ENCODE data around the gene MKS1. TPM values are rescaled to one million over a fixed set of nuclear protein-coding genes. Genes with fewer than 3 reads are reported as not detected.

MKS1 gene
- total RNA-seq, 1 experiment from 2014 or later: 29.8 TPM

DNA sequence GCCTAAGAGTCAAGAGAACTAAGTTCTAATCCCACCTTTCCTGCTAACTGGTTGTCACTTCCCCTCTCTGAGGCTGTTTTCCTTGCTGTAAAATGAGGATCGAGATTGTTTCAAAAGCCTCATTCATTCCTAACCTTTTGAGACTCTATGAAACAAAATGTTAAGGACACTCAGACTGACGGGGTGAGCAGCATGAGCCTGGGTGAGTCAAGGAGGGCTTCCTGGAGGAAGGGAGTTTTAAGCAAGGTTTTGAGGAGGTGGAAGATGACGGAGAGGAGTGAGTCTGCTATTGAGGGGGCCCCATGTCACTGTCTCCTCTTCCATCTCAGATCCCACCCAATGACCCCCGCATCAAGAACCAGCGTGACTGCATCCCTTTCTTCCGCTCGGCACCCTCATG lies 22.4 kb downstream of the MKS1 start:
- no peak for TF ChIP-seq TCF7L2 (IDR thresholded peaks at IDR 0.05; ENCODE audit: borderline replicate concordance, extremely low read depth, insufficient read depth, insufficient read length)
- TF ChIP-seq FOSL1 (IDR thresholded peaks at IDR 0.05; ENCODE audit: low read depth): no peak
- TF ChIP-seq EZH2 (IDR thresholded peaks at IDR 0.05): no peak
- TF ChIP-seq ELF1 (IDR thresholded peaks at IDR 0.05; ENCODE audit: borderline replicate concordance, low read depth): no peak
- no peak for TF ChIP-seq EGR1 (IDR thresholded peaks at IDR 0.05; ENCODE audit: low read depth)
- no peak for TF ChIP-seq JUND (IDR thresholded peaks at IDR 0.05)
- no peak for TF ChIP-seq ZFX (IDR thresholded peaks at IDR 0.05)
- TF ChIP-seq RAD21 (IDR thresholded peaks at IDR 0.05; ENCODE audit: low read depth): no peak
- no peak for TF ChIP-seq ZBTB33 (IDR thresholded peaks at IDR 0.05; ENCODE audit: extremely low read depth, insufficient replicate concordance, low read length)
- BruUV-seq (replicated peaks): no TSS peak
- ATAC-seq: no peak

More for the DNA sequence above, 22.4 kb downstream of the MKS1 start:
- POLR2A ChIA-PET: no interaction called here
- Histone ChIP-seq H3K4me1 (ENCODE audit: control insufficient read depth in 1 of 2, insufficient read depth in 2 of 2, low read length in 2 of 2) (peaks cover 0 to 3% of the 10 kb centered on the region in 2 experiments; a peak in 1 of 4 replicates), H3K27ac (ENCODE audit: low read depth, low read length) (no peak overlapping the region), H4K20me1 (ENCODE audit: insufficient read depth) (no peaks in the 10 kb centered on the region), H3K4me2 (ENCODE audit: low read length) (no peak overlapping the region), H2AFZ (ENCODE audit: low read depth, low read length, poor library complexity, severe bottlenecking) (no peak overlapping the region), H3K27me3 (ENCODE audit: insufficient read depth, low read length) (no peaks in the 10 kb centered on the region; the same call in 1 of the 2 replicates), H3K79me2 (ENCODE audit: insufficient read depth, low read length) (no peaks in the 10 kb centered on the region), H3K9ac (ENCODE audit: low read length) (no peak overlapping the region), H3K36me3 (ENCODE audit: control insufficient read depth in 1 of 2, insufficient read depth in 2 of 2, low read length in 2 of 2) (no peaks in the 10 kb centered on the region), H3K9me3 (ENCODE audit: control insufficient read depth in 1 of 2, insufficient read depth in 1 of 2, low read depth in 1 of 2, low read length in 2 of 2) (no peaks in the 10 kb centered on the region), H3K9me2 (ENCODE audit: insufficient read depth) (no peaks in the 10 kb centered on the region), H3K4me3 (replicated peaks in 1 of 2; ENCODE audit: low read depth in 1 of 2, low read length in 2 of 2) (no peak overlapping the region)
- RAD21 ChIA-PET (ENCODE audit: low non-redundant PET in 1 of 2, low total read pairs in 2 of 2, uncharacterized antibody in 2 of 2, unreplicated experiment in 2 of 2): no interaction called here
- intact Hi-C loops (cut with micrococcal nuclease): no loop called here
- CTCF ChIA-PET: interaction anchor here (0.8 kb wide), 1 partner anchor 252 kb away, joined by 3 read pairs; no protein-coding TSS in a partner anchor
- no peak for DNase-seq (ENCODE audit: low read depth, low spot score)

Data from HCT116 (cell line).